ENCODE results near the gene FPGS. TPM values are rescaled to one million over a fixed set of nuclear protein-coding genes. Genes with fewer than 3 reads are reported as not detected.

The FPGS gene
- 10 to 100 TPM; 58.5 to 78.0 (median 62.1) TPM for total RNA-seq

GRCh38 chr9:127802576-127803443 lies at the start of gene FPGS:
Gene FPGS (plus strand): TSS chr9:127802882. CDS start chr9:127802925, 43 bp downstream.
- Histone ChIP-seq H3K4me3 (replicated peaks in 1 of 3) (peak within 1 kb of the TSS; percentile 8 to 64 (median 44)), H3K36me3 (peaks cover 7 to 13% of the 10 kb centered on the region in 2 donors), H3K9me3 (no peaks in the 10 kb centered on the region), H3K27ac (peak within 1 kb of the TSS; percentile 76 to 91 (median 88)), H3K4me1 (peaks cover 11 to 28% of the 10 kb centered on the region in 2 donors), H3K27me3 (no peaks in the 10 kb centered on the region)
- 0 to 1% methylated on average over 15 to 26 of the region's 83 CpGs for WGBS, 2 donors
- TF ChIP-seq CTCF (IDR thresholded peaks at IDR 0.05) = peak in 1 of 6 experiments; percentile 5
- TF ChIP-seq POLR2A (IDR thresholded peaks at IDR 0.05) = peak; percentile 41 to 72
- peak; percentile 89 to 91 for DNase-seq
- intact Hi-C loops (cut with DNase I) = no loop called here

- no peak for DNase-seq
- peaks cover 0 to 3% of the 10 kb centered on the region in 2 donors for H3K36me3 ChIP-seq
- no peaks in the 10 kb centered on the region for H3K9me3 ChIP-seq
- H3K4me1 ChIP-seq = peaks cover 10 to 26% of the 10 kb centered on the region in 2 donors
- no peak for TF ChIP-seq POLR2A (IDR thresholded peaks at IDR 0.05)
- intact Hi-C loops (cut with DNase I) = no loop called here
- no peak overlapping the region for H3K4me3 ChIP-seq (replicated peaks in 1 of 3)
- H3K27ac ChIP-seq = no peak overlapping the region
- H3K27me3 ChIP-seq = peaks cover 5% of the 10 kb centered on the region
- 70 to 74% methylated on average over 8 of the region's 8 CpGs for WGBS, 2 donors
These were observed 49.5 kb upstream of the FPGS start for GRCh38 chr9:127753148-127753547.

- Histone ChIP-seq H3K36me3 (peaks cover 0 to 3% of the 10 kb centered on the region in 2 donors), H3K4me1 (peaks cover 10 to 30% of the 10 kb centered on the region in 2 donors), H3K27ac (no peak overlapping the region), H3K4me3 (replicated peaks in 1 of 3) (no peak overlapping the region), H3K9me3 (no peaks in the 10 kb centered on the region), H3K27me3 (peaks cover 5% of the 10 kb centered on the region)
- WGBS, 2 donors = 67 to 68% methylated on average over 7 to 8 of the region's 8 CpGs
- intact Hi-C loops (cut with DNase I) = no loop called here
- no peak for DNase-seq
- TF ChIP-seq CTCF (IDR thresholded peaks at IDR 0.05) = no peak
- TF ChIP-seq POLR2A (IDR thresholded peaks at IDR 0.05) = no peak
These were observed 49.1 kb upstream of the FPGS start for GRCh38 chr9:127753622-127754021.

GRCh38 chr9:127754099-127755060 lies 48.3 kb upstream of the FPGS start:
- no peak for TF ChIP-seq POLR2A (IDR thresholded peaks at IDR 0.05)
- no peak for TF ChIP-seq CTCF (IDR thresholded peaks at IDR 0.05)
- no peak for DNase-seq
- Histone ChIP-seq H3K27ac (no peak overlapping the region), H3K27me3 (peaks cover 5% of the 10 kb centered on the region), H3K36me3 (no peaks in the 10 kb centered on the region), H3K9me3 (no peaks in the 10 kb centered on the region), H3K4me3 (replicated peaks in 1 of 3) (peak overlapping the region in 1 of 3 donors; percentile 12), H3K4me1 (peaks cover 10 to 30% of the 10 kb centered on the region in 2 donors)
- intact Hi-C loops (cut with DNase I) = no loop called here
- 11 to 20% methylated on average over 3 to 5 of the region's 86 CpGs for WGBS, 2 donors
